A549 (cell line): ENCODE results near the gene NCAM2. TPM values are rescaled to one million over a fixed set of nuclear protein-coding genes. Genes with fewer than 3 reads are reported as not detected.

ENCODE experiments used
- ATAC-seq, 2 experiments: fragments of 200-7000 bp in 1 of 2; fragments of >200 bp in 1 of 2; cut with Nextera tagmentation in 1 of 2; cut with Tn5 transposase in 1 of 2; 3 replicates each; pipeline versions ENCODE4 v1.8.0 to v1.9.1; 2018 to 2020; ENCODE audit warnings: mild to moderate bottlenecking in 1 of 2, moderate library complexity in 1 of 2
- CTCF ChIA-PET: fragments of 300-600 bp; sonication (Branson Sonifier 250); formaldehyde crosslinking; extraction: SDS; loops from one replicate; lab custom pipeline; 2021; ENCODE audit warnings: antibody characterized with exemption, inconsistent platforms; lab: Yijun Ruan, JAX
- POLR2A ChIA-PET: fragments of 350-600 bp; formaldehyde crosslinking; extraction: SDS; loops from one replicate; lab custom pipeline; 2021; ENCODE audit warnings: antibody characterized with exemption, inconsistent platforms; lab: Yijun Ruan, JAX
- DNase-seq, 2 experiments: peaks; one replicate each; pipeline versions ENCODE4 v3.0.0 to v3.0.0-alpha.2; 2011 to 2016; ENCODE audit warnings: low read depth in 1 of 2, low spot score in 1 of 2
- FAIRE-seq: peaks from 2 replicates; lab custom pipeline; 2011; peaks lifted over from hg19 to GRCh38; lab: Jason Lieb, UNC
- H3K27ac ChIP-seq, 2 experiments: fragments of >200 bp; sonication (Bioruptor Twin); formaldehyde crosslinking; 3 replicates each; pipeline ENCODE4 v1.5.1; 2016 to 2017
- H3K4me1 ChIP-seq: fragments of >200 bp; sonication (Bioruptor Twin); formaldehyde crosslinking; 3 replicates; pipeline ENCODE4 v1.6.1; 2016
- H3K4me2 ChIP-seq: fragments of >200 bp; sonication (Bioruptor Twin); formaldehyde crosslinking; 3 replicates; pipeline ENCODE4 v1.6.1; 2016
- H3K4me3 ChIP-seq: fragments of >200 bp; sonication (Bioruptor Twin); formaldehyde crosslinking; 3 replicates; pipeline ENCODE4 v1.5.1; 2016
- H3K9me3 ChIP-seq: fragments of >200 bp; sonication (Bioruptor Twin); formaldehyde crosslinking; 3 replicates; pipeline ENCODE4 v1.6.1; 2016
- CHD4 ChIP-seq: fragments of 200-600 bp; sonication (generic); IDR thresholded peaks from 2 replicates; pipeline ENCODE4 v1.6.1; 2016; ENCODE audit warnings: antibody characterized with exemption, mild to moderate bottlenecking, borderline replicate concordance
- E2F6 ChIP-seq: IDR thresholded peaks from 2 replicates; pipeline ENCODE4 v1.6.1; 2012; ENCODE audit warnings: low read depth, borderline replicate concordance
- FOXS1 ChIP-seq: fragments of 250-450 bp; sonication (Bioruptor Pico); IDR thresholded peaks from 2 replicates; pipeline ENCODE4 v1.5.0; 2020; ENCODE audit warnings: mild to moderate bottlenecking, moderate library complexity
- HMGXB4 ChIP-seq: fragments of 250-450 bp; sonication (Bioruptor Pico); IDR thresholded peaks from 2 replicates; pipeline ENCODE4 v1.5.0; 2021; ENCODE audit warnings: mild to moderate bottlenecking, moderate library complexity, borderline replicate concordance
- HOXA7 ChIP-seq: fragments of 250-450 bp; sonication (Bioruptor Pico); IDR thresholded peaks from 2 replicates; pipeline ENCODE4 v1.5.0; 2020; ENCODE audit warnings: mild to moderate bottlenecking, moderate library complexity
- KDM5A ChIP-seq: fragments of 200-600 bp; sonication (generic); IDR thresholded peaks from 2 replicates; pipeline ENCODE4 v1.6.1; 2016; ENCODE audit warnings: antibody characterized with exemption, mild to moderate bottlenecking
- MAX ChIP-seq: IDR thresholded peaks from 2 replicates; pipeline ENCODE4 v1.6.1; 2012
- PHF8 ChIP-seq: fragments of 200-600 bp; sonication (generic); IDR thresholded peaks from 2 replicates; pipeline ENCODE4 v1.6.1; 2016; ENCODE audit warnings: low read depth, mild to moderate bottlenecking, antibody characterized with exemption, moderate library complexity, borderline replicate concordance
- POLR2AphosphoS2 ChIP-seq: conservative IDR thresholded peaks from 2 replicates; pipeline ENCODE4 v1.6.1; 2012; ENCODE audit warnings: low read length, improper control_type of control experiment, inconsistent platforms
- RCOR1 ChIP-seq: fragments of 150-350 bp; IDR thresholded peaks from 2 replicates; pipeline ENCODE4 v1.6.1; 2014; ENCODE audit warnings: antibody characterized with exemption, low read length, low read depth
- REST ChIP-seq: fragments of 200-600 bp; sonication (generic); IDR thresholded peaks from 2 replicates; pipeline ENCODE4 v1.6.1; 2016; ENCODE audit warnings: antibody characterized with exemption, mild to moderate bottlenecking, moderate library complexity
- RFX5 ChIP-seq: fragments of 450-650 bp; IDR thresholded peaks from 2 replicates; pipeline ENCODE4 v1.7.1; 2014; ENCODE audit warnings: antibody characterized with exemption, mild to moderate bottlenecking, moderate library complexity
- SMC3 ChIP-seq: fragments of >200 bp; sonication (Bioruptor Twin); formaldehyde crosslinking; IDR thresholded peaks from 3 replicates; pipeline ENCODE4 v1.6.1; 2018; ENCODE audit warnings: inconsistent platforms
- TFCP2L1 ChIP-seq: fragments of 250-450 bp; sonication (Bioruptor Pico); IDR thresholded peaks from 2 replicates; pipeline ENCODE4 v1.5.0; 2021; ENCODE audit warnings: mild to moderate bottlenecking
- ZSCAN20 ChIP-seq: fragments of 250-450 bp; sonication (Bioruptor Pico); IDR thresholded peaks from 2 replicates; pipeline ENCODE4 v1.8.0; 2022; ENCODE audit warnings: mild to moderate bottlenecking, moderate library complexity
- WGBS: methylation state at CpG from one replicate; pipeline ENCODE4 v1.1.6; 2017; ENCODE audit errors: missing lambda C conversion rate; 5-methylcytosine and 5-hydroxymethylcytosine counted together
- polyA plus RNA-seq, 4 experiments: library from polyadenylated mRNA; depleted of rRNA in 3 of 4; stranded (reverse); fragments of >200 nt; fragmentation: RNase III in 1 of 4; extraction: RNeasy Plus Mini Kit Qiagen cat#74134 plus additional on column Dnase treatment in 1 of 4; gene quantifications; 2 replicates in 3 of 4; 3 replicates in 1 of 4; pipeline ENCODE4 v1.2.3, GENCODE V29; 2011 to 2017

Gene NCAM2
- polyA plus RNA-seq, 2 of the 4 experiments (the other 2 are of a cell fraction): not detected

GRCh38 chr21:21367583-21367982, 369.4 kb downstream of the NCAM2 start:
- ChIA-PET POLR2A (no interaction called here), CTCF (no interaction called here)
- DNase-seq: no peak
- no peak overlapping the region for H3K4me2 ChIP-seq
- no peak overlapping the region for H3K4me3 ChIP-seq
- no peaks in the 10 kb centered on the region; the same call in 2 of the 3 replicates for H3K9me3 ChIP-seq
- ATAC-seq: no peak
- no peaks in the 10 kb centered on the region for H3K4me1 ChIP-seq
- TF ChIP-seq HMGXB4 (CRISPR knock-in tag): no peak
- no peak overlapping the region for H3K27ac ChIP-seq
- no peak for FAIRE-seq

- TF ChIP-seq RCOR1: no peak
- no peak for TF ChIP-seq FOXS1
- no peak for TF ChIP-seq E2F6
- no peak for TF ChIP-seq RFX5
- no peak for TF ChIP-seq MAX
- TF ChIP-seq KDM5A: no peak
- no peak for TF ChIP-seq PHF8
- TF ChIP-seq HMGXB4 (CRISPR knock-in tag): no peak
- TF ChIP-seq TFCP2L1 (CRISPR knock-in tag): no peak
- TF ChIP-seq REST: no peak
- no peak for TF ChIP-seq CHD4
- TF ChIP-seq ZSCAN20 (CRISPR knock-in tag): no peak
- TF ChIP-seq POLR2AphosphoS2: no peak
- TF ChIP-seq SMC3: no peak
- 0% methylated on average over 1 of the region's 1 CpG for WGBS
- Histone ChIP-seq H3K9me3 (no peaks in the 10 kb centered on the region), H3K4me2 (no peak overlapping the region), H3K4me3 (no peak overlapping the region), H3K4me1 (no peaks in the 10 kb centered on the region), H3K27ac (no peak overlapping the region)
- DNase-seq: no peak
- CTCF ChIA-PET: no interaction called here
- POLR2A ChIA-PET: no interaction called here
- no peak for FAIRE-seq
- no peak for ATAC-seq
Observed at GRCh38 chr21:21373969-21374368, 375.8 kb downstream of the NCAM2 start.

- DNase-seq (no peak), FAIRE-seq (no peak), ATAC-seq (no peak)
- Histone ChIP-seq H3K9me3 (no peaks in the 10 kb centered on the region), H3K4me1 (no peaks in the 10 kb centered on the region), H3K4me2 (no peak overlapping the region), H3K4me3 (no peak overlapping the region), H3K27ac (no peak overlapping the region)
- CTCF ChIA-PET: no interaction called here
- POLR2A ChIA-PET: no interaction called here
- TF ChIP-seq HOXA7 (CRISPR knock-in tag): no peak
- WGBS: 2% methylated on average over 3 of the region's 3 CpGs
Observed at GRCh38 chr21:21383126-21383525, 384.9 kb downstream of the NCAM2 start.
